Neutrophil (primary cell): ENCODE measurements around the gene COA7.

ENCODE experiments used
- H3K27ac ChIP-seq: fragments of 200-600 bp; sonication (generic); 2 replicates; pipeline ENCODE4 v1.5.1; 2016; ENCODE audit warnings: mild to moderate bottlenecking, moderate library complexity
- H3K27me3 ChIP-seq: fragments of 200-600 bp; sonication (generic); 2 replicates; pipeline ENCODE4 v1.6.0; 2016; ENCODE audit warnings: mild to moderate bottlenecking
- H3K36me3 ChIP-seq: fragments of 200-600 bp; sonication (generic); 2 replicates; pipeline ENCODE4 v1.5.1; 2017
- H3K4me1 ChIP-seq, 2 experiments: fragments of 200-600 bp in 1 of 2; sonication (generic) in 1 of 2; 1 replicate in 1 of 2; 2 replicates in 1 of 2; pipeline versions ENCODE4 v1.5.1 to v1.6.1; 2013 to 2016; ENCODE audit warnings: low read depth in 1 of 2, low read length in 1 of 2, mild to moderate bottlenecking in 1 of 2, moderate library complexity in 1 of 2; ENCODE audit not compliant: control insufficient read depth in 1 of 2, insufficient read depth in 1 of 2
- H3K4me3 ChIP-seq, 2 experiments: fragments of 200-600 bp in 1 of 2; sonication (generic) in 1 of 2; 1 replicate in 1 of 2; 2 replicates in 1 of 2; pipeline ENCODE4 v1.5.1; 2013 to 2016; ENCODE audit warnings: low read depth in 1 of 2, low read length in 1 of 2, mild to moderate bottlenecking in 1 of 2, moderate library complexity in 1 of 2
- H3K9me3 ChIP-seq: fragments of 200-600 bp; sonication (generic); 2 replicates; pipeline ENCODE4 v1.5.1; 2016
- TF ChIP-seq, protein P1 (sequence below): fragments of 200-600 bp; sonication (generic); IDR thresholded peaks from 2 replicates; pipeline ENCODE4 v1.5.1; 2016; ENCODE audit warnings: antibody characterized with exemption

Gene COA7

DNA sequence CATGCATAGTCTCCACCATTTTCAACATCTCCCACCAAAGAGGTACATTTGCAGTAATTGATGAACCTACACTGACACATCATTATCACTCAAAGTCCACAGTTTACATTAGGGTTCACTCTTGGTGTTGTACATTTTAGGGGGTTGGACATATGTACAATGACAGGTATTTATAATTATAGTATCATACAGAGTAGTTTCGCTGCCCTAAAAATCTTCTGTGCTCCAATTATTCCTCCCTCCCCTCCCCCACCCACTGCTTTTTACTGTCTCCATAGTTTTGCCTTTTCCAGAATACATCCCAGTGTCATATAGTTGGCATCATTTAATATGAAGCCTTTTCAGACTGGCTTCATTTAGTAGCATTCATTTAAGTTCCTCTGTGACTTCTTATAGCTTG, 13.6 kb downstream of the COA7 start:
- peaks cover 0 to 7% of the 10 kb centered on the region in 2 experiments for H3K4me1 ChIP-seq
- H3K27ac ChIP-seq: no peak overlapping the region
- H3K4me3 ChIP-seq: no peak overlapping the region
- TF ChIP-seq, protein P1, sequence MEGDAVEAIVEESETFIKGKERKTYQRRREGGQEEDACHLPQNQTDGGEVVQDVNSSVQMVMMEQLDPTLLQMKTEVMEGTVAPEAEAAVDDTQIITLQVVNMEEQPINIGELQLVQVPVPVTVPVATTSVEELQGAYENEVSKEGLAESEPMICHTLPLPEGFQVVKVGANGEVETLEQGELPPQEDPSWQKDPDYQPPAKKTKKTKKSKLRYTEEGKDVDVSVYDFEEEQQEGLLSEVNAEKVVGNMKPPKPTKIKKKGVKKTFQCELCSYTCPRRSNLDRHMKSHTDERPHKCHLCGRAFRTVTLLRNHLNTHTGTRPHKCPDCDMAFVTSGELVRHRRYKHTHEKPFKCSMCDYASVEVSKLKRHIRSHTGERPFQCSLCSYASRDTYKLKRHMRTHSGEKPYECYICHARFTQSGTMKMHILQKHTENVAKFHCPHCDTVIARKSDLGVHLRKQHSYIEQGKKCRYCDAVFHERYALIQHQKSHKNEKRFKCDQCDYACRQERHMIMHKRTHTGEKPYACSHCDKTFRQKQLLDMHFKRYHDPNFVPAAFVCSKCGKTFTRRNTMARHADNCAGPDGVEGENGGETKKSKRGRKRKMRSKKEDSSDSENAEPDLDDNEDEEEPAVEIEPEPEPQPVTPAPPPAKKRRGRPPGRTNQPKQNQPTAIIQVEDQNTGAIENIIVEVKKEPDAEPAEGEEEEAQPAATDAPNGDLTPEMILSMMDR: no peak
- no peaks in the 10 kb centered on the region for H3K27me3 ChIP-seq
- H3K36me3 ChIP-seq: no peaks in the 10 kb centered on the region
- H3K9me3 ChIP-seq: no peaks in the 10 kb centered on the region

DNA sequence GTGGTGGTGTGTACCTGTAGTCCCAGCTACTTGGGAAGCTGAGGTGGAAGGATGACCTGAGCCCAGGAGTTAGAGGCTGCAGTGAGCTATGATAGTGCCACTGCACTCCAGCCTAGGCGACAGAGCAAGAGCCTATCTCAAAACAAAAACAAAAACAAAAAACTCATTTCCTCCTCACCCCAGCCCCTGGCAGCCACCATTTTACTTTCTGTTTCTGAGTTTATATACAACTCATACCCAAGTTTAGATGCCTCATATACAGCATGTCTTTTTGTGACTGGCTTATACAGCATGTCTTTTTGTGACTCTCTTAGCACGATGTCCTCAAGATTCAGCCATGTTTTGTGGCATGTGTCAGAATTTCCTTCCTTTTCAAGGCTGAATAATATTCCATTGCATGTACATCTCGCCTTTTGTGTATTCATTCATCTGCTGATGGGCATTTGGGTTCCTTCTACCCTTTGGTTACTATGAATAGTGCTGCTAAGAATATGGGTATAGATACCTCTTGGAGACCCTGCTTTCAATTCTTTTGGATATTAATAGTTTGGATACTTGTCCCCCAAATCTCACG, 14.7 kb downstream of the COA7 start:
- H3K4me3 ChIP-seq: no peak overlapping the region
- no peaks in the 10 kb centered on the region for H3K36me3 ChIP-seq
- no peaks in the 10 kb centered on the region for H3K9me3 ChIP-seq
- H3K27me3 ChIP-seq: no peaks in the 10 kb centered on the region
- H3K4me1 ChIP-seq: peaks cover 0 to 7% of the 10 kb centered on the region in 2 experiments
- H3K27ac ChIP-seq: no peak overlapping the region
- TF ChIP-seq, protein P1: no peak

DNA sequence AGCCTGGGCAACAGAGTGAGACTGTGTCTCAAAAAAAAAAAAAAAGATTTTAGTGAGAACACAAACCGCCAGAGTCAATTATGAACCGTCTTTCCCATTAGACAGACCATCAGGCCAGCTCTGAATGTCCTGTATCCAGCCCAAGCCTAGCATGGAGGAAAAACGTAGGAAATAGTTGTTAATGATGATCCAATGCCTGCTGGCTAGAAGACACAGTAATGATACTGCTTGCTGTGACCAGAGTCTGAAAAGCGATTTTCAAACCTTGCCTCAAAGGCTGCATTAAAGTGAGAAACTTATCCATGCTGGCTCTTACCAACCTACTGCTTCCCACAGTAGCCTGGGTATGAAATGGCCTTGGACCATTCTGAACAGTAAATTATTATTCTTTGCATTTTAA, 17.0 kb downstream of the COA7 start:
- no peaks in the 10 kb centered on the region for H3K9me3 ChIP-seq
- no peak overlapping the region for H3K27ac ChIP-seq
- H3K4me3 ChIP-seq: no peak overlapping the region
- H3K27me3 ChIP-seq: no peaks in the 10 kb centered on the region
- TF ChIP-seq, protein P1: no peak
- H3K36me3 ChIP-seq: no peaks in the 10 kb centered on the region
- peaks cover 0 to 4% of the 10 kb centered on the region in 2 experiments for H3K4me1 ChIP-seq

DNA sequence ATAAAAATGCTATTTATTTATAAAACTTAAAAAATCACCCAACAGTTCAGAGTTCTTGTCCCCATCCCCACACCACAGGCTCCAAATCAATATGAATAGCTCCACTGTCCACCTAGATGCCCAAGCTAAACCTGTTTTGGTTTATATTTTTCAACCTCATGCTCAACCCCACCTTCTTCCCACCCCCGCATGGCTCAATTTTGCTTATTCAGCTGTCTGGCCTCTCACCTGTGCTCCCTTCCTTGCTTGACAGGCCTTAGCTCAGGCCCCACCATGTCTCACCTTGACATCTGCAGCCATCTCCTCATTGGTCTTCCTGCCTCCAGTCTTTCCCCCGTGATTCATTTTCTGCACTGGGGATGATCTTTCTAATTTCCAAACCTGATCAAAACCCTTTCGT, 17.8 kb downstream of the COA7 start:
- TF ChIP-seq, protein P1: no peak
- Histone ChIP-seq H3K4me3 (no peak overlapping the region), H3K27ac (no peak overlapping the region), H3K9me3 (no peaks in the 10 kb centered on the region), H3K36me3 (no peaks in the 10 kb centered on the region), H3K27me3 (no peaks in the 10 kb centered on the region), H3K4me1 (no peaks in the 10 kb centered on the region)

DNA sequence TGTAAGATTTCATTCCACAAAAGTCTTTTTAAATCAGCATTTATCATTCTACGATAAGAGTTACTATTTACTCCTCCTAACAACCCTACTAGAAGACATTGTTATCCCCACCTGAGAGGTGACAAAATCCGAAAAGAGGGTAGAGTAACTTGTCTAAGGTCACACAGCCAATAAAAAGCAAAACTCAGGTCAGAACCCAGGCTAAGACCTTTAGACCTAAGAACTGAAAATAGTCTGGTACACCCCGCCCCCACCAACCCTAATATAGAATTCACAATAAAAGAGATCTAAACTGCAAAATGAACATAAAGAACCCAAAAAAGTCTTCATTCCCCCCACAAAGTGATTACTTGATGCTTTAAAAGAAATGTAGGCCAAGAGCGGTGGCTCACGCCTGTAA, 18.6 kb downstream of the COA7 start:
- Histone ChIP-seq H3K4me1 (no peaks in the 10 kb centered on the region), H3K27ac (no peak overlapping the region)

More for the DNA sequence above, 18.6 kb downstream of the COA7 start:
- H3K9me3 ChIP-seq: no peaks in the 10 kb centered on the region
- no peaks in the 10 kb centered on the region for H3K27me3 ChIP-seq
- no peak overlapping the region for H3K4me3 ChIP-seq
- no peaks in the 10 kb centered on the region for H3K36me3 ChIP-seq
- TF ChIP-seq, protein P1: no peak
